IPS-11a (cell line): ENCODE results near the gene NABP2.
A peak's percentile ranks its signal among the peaks of the same experiment; 100 is the strongest.
"Not testable (repeated sequence)": the region's sequence is repeated elsewhere in the genome, so short reads cannot be mapped to it uniquely, and the experiment has no call there.

Source experiments
- H3K4me3 ChIP-seq: one replicate; pipeline ENCODE4 v1.5.1; 2013; ENCODE audit warnings: low read depth, low read length, control low read depth

NABP2 gene

DNA sequence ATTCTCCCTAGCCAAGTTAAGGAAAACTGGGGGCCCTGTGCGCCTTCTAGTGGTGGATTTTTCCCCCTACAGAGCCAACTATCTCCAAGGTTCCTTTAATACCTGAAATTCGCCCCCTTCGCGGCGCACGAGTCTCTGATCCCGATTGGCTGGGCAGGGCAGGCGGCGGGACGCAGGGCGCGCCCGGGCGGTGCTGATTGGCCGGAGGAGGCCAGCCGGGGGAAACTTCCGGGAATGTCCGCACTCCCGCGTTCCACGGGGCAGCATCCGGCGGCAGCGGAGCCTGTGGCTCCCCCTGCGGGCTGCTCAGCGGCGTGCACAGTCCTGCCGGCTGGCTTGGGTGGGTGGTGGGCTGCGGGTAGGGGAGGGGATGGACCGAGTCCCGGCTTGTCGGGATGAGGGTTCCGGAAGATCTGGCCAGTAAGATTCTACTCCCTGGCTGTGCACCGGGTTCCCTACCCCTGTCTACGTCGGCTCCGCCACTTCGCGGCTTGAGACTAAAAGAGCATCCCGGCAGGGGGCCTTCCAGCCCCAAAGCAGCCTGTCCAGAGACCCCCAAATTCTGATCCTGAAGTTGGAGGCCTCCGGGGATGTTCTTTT is at the start of gene NABP2:
NABP2 (plus strand) TSS at position 241 of the 600 bp plus-strand sequence. CDS start 515 bp downstream, outside the sequence.
- peak within 1 kb of the TSS; percentile 71 for H3K4me3 ChIP-seq

DNA sequence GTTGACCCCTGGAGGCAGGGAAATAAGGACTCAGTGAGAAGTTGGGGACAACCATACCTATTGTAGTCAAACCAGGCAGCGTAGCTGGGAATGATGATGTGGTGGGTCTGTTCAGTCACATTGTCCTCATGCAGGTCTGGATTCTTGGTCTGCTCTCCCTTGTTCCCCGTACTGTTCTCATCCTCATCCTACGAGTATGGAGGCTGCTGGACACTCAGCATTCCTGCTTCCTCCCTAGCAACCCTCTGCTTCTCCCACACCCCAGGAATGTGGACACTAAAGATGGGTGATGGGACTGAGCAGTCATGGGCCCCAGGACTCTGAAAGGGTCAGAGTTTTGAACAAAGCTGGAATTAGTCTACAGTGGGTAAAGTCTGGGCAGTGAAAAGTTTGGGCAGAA is 45.8 kb upstream of the NABP2 start:
- H3K4me3 ChIP-seq = no peak overlapping the region

DNA sequence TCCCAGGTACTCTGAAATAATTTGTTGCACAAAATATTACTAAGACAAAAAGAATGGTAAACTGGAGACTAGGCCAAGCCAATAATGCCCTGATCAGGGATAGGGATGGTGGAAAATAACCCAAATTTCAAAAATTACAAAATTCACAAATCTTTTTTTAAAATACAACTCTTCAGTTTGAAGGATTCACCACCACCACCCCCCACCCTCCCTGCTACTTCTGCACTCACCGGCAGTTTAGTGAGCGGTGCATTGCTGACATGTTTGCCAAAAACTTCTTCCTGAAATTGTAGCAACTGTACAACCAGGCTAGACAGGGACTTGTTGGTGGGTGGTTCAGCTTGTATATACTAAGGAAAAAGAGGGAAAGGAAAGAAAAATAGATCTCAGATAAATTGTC is 37.2 kb upstream of the NABP2 start:
- no peak overlapping the region for H3K4me3 ChIP-seq

DNA sequence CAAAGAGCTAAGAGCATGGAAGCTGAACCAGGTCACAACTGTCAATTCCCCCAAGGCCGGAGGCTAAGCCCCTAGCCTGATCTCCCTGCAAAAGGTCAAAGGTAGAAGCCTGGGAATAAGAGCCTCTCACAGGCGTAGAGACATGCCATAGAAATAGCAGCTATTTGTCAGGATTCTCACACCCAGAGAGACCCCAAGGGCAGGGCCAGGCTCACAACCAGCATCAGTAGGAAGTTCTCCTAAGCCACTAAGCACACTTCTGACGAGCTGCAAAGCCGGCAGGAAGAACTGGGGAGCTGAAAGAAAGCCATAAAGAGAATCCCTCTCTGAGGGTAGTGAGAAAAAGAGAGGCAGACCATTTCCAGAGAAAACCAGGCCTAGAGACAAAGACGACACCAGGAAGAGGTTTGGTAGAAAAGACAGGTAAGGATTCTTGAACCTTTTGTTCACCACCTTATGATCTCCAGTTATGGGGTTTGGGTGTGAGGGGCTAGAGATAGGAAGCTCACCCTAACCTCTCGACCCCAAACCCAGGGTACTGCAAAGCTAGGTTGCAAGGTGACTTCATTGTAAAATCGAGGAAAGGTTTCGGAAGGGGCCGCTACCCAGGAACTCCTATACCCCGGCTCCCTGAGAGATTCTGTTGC is 35.9 kb upstream of the NABP2 start:
- H3K4me3 ChIP-seq = peak overlapping the region; percentile 94

DNA sequence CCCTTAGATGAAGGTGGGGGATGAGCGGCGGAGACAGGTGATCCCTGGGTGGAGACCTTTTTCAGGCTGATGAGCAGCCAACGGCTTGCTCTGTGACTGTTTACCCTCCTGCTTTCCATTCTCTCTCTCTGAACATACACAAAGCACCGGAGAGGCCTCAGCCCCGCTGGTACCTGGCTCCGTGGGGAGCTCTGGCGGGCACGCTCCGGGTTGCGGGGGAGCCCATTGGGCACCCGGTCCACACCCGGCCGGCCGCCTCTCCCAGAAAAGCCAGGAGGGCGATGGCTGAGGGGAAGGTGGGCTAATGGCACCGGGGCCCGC is 35.4 kb upstream of the NABP2 start:
- peak overlapping the region; percentile 94 for H3K4me3 ChIP-seq

DNA sequence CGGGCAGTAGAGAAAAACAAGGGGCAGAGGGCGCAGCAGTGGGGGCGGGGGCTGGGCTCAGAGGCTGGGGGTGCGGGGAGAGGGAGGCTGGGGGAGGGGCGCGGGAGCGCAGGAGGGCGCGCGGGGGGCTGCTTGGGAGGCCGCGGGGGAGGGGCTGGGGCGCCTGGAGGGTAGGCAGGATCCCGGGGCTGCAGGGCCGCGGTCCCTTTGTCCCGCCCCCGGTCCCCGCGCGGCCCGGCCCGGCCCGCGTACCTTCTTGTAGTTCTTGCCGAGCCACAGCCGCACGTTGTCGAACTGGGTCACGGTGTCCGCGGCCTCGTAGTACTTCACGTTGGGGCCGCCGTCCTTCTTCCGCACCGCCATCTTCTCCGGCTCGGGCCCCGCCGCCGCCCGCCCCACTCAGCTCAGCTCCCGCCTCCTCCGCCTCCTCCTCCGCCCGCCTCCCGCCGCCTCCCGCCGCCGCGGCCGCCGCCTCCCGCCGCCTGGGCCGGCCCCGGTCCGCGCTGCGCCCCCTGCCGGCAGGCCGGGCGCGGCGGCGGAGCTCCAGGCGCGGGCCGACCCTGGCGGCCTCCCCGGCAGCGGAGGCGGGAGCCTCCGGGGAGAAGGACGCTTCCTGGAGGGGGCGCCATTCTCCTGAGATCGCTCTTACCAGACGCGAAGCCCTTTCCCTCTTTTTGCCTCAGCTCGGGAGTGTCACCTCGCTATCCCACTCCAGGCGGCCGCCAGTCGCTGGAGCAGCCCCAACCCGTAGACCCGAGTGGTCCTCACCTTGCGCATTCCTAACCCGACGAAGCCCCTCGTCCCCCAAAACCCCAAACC is 34.8 kb upstream of the NABP2 start, which contains the start of gene SMARCC2:
SMARCC2 (minus strand) TSS at position 385 of the 819 bp plus-strand sequence; CDS start at position 363, 22 bp downstream.
- H3K4me3 ChIP-seq = peak within 1 kb of the TSS; percentile 94

DNA sequence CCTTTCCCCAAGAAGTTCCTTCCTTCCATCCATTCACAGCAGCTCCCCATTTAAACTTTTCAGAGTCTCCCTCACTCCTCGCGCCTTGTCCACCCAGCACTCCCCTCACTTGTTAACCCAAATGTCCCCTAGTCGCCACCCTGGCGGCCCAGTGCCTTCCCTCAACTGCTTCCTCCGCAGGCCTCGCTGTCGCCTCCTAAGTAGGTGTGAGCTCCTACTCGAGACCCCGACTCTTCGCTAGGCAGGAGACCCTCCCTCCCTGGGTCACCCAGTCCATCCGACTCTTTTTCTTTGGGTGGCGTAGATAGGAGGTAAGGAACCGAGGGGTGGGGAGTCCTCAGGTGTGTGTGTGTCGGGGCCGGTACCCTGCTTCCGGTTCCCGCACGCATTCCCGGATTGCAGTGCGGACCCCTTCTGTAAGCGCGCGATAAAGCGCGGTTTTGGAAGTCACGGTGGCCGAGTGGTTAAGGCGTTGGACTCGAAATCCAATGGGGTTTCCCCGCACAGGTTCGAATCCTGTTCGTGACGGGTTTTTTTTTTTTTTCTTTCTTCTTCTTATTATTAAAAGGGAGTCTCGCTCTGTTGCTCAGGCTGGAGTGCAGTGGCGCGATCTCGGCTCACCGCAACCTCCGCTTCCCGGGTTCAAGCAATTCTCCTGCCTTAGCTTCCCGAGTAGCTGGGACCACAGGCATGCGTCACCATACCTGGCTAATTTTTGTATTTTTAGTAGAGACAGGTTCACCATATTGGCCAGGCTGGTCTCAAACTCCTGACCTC is 34.0 kb upstream of the NABP2 start:
- peak overlapping the region; percentile 72 for H3K4me3 ChIP-seq

DNA sequence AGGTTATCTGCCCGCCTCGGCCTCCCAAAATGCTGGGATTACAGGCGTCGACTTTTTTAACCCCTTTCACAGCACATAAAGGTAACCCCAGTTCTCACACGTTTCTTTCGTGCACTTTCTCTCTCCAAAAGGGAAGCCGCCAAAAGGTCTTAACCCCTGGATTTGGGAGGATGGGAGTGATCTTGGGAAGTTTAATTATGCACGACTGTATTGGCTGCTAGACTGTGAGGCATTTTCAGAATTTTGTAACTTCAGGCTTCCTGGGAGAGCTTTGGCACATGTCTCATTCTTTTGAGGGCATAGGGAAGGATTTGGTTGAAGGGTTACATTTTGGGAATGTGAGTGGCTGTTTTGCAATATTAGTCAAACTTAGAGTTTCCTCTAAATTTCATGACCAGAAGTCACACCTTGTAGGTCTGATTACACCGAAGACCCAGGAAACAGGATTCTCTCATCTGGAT is 33.4 kb upstream of the NABP2 start:
- peak overlapping the region; percentile 72 for H3K4me3 ChIP-seq

DNA sequence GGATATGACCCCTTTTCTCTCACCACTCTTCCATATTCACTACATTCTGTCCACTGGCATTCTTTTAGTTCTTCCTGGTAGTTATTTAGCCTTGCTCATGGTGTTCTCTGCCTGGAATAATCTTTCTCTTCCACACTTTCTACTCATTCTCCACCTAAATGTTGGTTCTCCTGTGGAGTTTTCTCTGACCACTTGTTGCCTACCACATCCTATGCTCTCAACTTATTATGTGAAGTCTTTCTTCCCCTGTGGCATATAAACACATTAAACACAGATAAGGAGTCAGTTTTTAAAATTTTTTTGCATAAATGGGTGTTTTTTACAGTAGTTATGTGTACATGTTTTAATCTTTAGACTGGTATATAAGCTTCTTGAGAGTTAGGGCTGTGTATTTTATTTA is 31.6 kb upstream of the NABP2 start:
- H3K4me3 ChIP-seq = no peak overlapping the region

DNA sequence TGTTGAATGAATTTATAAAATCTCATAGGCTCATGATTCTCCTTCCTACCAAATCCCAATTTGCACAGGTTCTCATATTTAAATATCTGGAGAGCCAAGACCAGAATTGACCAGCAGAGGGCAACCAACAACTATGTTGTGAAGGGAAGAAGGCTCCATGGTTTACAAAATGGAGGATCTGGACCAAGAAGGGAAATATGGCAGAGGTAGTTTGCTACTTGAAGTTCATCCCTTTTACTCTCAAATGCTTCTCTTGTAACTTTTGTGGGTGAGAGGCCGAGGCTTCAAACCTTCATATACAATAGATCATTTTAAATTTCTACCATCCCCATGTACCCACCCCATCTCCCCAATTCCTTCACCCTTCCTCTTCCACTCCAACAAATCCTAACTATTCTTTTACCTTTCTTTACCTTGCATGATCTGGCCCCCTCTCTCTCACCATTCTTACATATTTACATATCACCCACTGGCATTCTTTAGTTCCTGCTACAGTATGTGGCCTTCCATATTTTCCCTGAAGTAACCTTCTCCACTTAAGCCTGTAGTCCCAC is 31.0 kb upstream of the NABP2 start:
- H3K4me3 ChIP-seq = no peak overlapping the region

DNA sequence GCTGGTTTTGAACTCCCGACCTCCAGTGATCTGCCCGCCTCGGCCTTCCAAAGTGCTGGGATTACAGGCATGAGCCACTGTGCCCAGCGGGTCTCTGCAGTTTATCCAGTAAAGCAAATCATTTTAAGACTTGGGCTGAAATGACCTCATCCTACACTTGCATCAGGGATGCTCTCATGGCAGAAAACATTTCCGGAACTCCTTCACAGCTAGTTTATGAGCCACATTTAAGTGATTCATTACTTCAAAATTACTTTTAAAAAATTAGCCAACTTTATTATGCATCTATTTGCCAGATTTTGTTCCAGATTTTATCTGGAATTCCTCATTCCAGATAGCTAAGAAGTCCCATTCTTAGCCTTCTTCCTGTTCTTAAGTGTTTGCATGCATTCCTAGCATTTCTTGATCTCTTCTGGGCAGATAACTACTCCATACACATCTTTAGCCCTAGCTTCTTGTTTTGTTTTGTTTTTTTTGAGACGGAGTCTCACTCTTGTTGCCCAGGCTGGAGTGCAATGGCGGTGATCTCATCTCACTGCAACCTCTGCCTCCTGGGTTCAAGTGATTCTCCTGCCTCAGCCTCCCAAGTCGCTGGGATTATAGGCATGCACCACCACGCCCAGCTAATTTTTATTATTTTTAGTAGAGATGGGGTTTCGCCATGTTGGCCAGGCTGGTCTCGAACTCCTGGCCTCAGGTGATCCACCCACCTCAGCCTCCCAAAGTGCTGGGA is 27.2 kb upstream of the NABP2 start:
- not testable (repeated sequence) for H3K4me3 ChIP-seq

DNA sequence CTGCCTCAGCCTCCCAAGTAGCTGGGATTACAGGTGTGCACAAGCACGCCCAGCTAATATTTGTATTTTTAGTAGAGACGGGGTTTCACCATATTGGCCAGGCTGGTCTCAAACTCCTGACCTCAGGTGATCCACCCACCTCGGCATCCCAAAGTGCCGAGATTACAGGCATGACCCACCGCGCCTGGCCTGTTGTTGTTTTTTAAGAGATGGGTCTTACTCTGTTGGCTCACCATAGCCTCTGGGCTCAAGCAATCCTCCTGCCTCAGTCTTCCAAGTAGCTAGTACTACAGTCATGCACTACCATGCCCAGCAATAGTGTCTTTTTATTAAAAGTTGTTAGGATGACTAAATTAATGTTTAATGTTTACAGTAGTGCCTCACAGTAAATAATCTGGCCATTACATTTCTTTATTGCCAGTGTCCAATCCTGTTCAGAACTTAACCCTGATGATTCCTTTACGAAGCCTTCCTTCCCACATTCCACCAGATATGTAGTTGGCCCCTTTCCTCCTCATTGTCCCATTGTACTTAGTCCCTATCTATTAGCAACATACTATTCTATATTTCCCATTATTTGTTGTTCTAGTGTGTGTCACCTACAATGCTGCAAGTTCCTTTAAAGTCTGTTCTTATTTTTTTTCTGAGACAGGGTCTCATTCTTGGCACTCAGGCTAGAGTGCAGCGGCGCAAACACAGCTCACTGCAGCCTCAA is 26.1 kb upstream of the NABP2 start:
- no peak overlapping the region for H3K4me3 ChIP-seq

DNA sequence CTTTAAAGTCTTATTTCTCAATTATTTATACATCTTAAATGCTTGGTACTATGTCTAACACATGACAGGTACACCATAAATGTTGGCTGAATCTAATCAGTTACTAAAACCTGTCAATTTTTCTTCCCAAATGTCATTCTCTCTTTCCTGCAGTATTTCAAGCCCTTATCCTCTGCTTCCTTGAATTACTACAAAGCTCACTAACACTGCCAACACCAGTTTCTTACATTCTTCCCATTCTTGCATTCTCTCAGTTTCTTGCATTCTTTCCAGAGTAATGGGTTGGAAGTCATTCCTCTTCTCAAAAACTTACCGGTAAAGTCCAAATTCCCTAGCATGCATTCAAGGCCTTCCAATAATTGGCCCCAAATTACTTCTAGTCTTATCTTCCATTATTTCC is 25.3 kb upstream of the NABP2 start:
- H3K4me3 ChIP-seq = no peak overlapping the region

DNA sequence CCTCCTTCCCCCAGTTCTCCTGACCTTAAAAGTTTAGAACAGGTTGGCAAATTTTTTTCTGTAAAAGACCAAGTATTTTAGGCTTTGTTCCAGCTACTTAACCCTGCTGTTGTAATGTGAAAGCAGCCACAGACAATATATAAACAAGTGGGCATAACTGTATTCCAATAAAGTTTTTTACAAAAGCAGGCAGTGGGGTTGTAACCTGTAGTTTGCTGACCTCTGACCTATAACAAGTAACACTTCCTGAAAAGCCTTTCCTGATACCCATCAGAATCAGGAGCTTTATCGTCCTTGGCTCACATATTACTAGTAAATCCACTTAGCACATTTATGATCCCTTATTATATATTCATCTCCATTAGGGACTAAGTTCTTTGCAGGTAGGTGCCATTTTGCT is 21.8 kb upstream of the NABP2 start:
- no peak overlapping the region for H3K4me3 ChIP-seq

DNA sequence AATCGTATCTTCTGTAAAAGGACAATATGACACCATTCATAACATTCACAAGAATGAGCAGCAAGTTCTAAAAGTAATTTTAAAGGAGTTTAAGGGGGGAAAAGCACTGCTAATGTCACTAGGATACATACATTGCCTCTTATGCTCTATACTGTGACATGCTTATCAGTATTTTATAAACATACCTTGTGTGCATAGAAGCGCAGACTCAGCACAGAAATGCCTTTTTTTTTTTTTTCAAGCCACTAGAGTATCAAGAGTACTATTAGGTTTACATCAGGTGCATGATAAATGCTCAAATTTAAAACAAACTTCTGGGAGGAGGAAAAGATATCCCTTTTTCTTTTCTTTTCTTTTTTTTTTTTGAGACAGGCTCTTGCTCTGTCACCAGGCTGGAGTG is 21.3 kb upstream of the NABP2 start:
- H3K4me3 ChIP-seq = no peak overlapping the region

DNA sequence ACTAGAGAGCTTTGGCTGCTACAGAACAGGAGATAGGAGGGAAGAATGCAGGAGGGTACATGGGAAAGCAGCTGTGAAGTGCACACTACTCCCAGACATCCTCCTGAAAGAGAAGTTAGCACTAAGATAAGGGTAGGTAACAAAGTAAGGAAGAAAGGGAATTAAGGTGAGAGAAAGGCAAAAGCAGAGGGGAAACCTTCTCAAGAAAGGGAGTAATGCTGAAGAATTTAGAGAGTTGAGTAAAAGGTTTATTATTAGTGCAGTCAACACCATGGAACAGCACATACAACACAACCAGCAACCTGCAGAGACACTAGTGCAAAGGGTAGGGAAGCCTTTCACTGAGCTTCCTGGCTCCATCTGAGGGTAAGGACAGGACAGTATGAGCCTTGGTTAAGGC is 19.9 kb upstream of the NABP2 start:
- H3K4me3 ChIP-seq = no peak overlapping the region

DNA sequence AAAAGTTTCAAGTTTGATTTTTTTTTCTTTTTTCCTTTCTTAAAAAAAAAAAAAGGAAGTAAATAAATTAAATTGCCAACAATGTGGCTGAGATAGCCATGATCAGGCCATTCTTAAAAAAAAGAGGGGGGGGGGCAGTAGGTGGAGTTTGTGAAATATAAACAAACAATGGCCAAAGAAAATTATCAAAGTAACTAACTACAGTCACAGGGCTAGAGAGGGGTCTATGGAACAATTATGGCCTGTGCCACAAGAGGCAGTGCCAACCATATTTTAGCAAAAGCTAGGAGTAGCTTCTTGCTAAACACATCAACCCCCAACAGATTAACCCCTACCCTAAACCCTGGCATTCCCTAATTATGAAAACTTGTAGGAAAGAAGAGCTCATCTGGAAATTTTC is 18.7 kb upstream of the NABP2 start:
- no peak overlapping the region for H3K4me3 ChIP-seq

DNA sequence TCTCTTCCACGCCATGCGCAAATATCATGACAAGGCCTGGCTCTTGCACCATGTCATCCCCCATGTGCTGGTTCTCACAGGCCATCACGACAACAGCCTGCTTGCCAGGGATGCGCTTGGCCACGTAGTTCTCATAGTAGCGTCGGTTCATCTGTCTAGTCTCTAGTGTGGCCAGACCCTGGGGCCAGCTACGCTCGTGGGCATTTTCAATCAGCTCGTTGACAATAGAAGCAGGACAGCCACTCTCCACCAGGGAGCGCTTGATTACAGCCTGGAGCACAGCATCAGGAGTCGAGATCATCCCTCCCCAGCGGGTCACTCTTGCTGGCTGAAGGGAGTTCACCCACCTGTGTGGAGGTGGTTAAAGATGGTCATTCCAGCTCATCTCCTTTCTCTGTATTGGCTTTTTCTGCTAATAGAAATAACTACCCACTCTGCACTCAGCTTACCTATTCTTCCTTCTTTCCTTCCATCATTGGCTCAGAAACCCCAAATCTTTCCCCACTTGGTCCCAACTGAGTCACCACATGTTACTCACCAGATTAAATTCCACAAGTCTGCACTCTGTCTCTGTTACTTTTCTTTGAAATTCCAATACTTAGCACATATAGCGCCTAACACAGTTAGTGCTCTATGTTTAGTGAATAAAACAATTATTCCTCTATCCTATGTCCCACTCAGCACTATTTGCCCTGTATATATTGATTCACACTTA is 17.5 kb upstream of the NABP2 start:
- no peak overlapping the region for H3K4me3 ChIP-seq

DNA sequence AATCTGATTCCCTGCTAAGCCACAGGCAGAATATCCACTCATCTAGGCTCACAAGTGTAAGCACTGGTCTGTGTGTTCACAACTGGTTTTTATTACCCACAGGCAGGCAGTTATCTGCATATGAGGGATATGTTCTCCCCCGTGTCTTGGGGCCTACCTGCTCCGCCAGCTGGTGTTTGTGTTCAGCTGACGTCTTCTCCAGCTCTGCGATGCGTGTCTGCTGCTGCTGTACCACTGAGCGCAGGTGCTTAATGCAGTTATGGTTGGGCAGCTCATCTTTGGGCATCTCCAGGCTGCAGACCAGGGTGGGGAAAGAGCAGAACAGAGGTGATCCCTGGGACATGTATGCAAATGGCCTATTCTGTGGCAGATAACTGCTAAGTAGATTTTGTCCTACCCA is 16.1 kb upstream of the NABP2 start:
- H3K4me3 ChIP-seq = no peak overlapping the region
